Spleen (tissue), 7 donors: ENCODE measurements around the gene TET2.

ENCODE experiments used
- CTCF ChIP-seq, 11 experiments: fragments of 200-600 bp in 7 of 11; fragments of 450-650 bp in 4 of 11; sonication (generic) in 4 of 11; IDR thresholded peaks in 8 of 11; conservative IDR thresholded peaks in 3 of 11; 1 replicate in 7 of 11; 2 replicates in 4 of 11; pipeline versions ENCODE4 v1.4.0 to v1.8.0; 2016 to 2021; ENCODE audit warnings: antibody characterized with exemption in 11 of 11, inconsistent platforms in 4 of 11, mild to moderate bottlenecking in 1 of 11
- POLR2AphosphoS5 ChIP-seq, 3 donors: sonication (generic); formaldehyde crosslinking; IDR thresholded peaks; one replicate each; pipeline ENCODE4 v1.5.1; 2017; ENCODE audit warnings: antibody characterized with exemption in 3 of 3
- donor health status: DM: no; HTN: no; CAD: no; lungs with moderate emphysema.
- donor health status: DM: no; HTN: no; CAD: no.
- donor health status: DM: no; HTN: no; CAD: no.

- TF ChIP-seq POLR2AphosphoS5 (IDR thresholded peaks at IDR 0.05) (no peak), CTCF (IDR thresholded peaks at IDR 0.05 in 8 of 11, conservative IDR thresholded peaks at IDR 0.05 in 3 of 11) (no peak)
These were observed 17.9 kb downstream of the TET2 start for GRCh38 chr4:105164548-105164947.
